Subcutaneous adipose tissue (tissue), 4 donors: ENCODE results near the gene ZMYM4. TPM values are rescaled to one million over a fixed set of nuclear protein-coding genes. Genes with fewer than 3 reads are reported as not detected.

Experiments used
- CTCF ChIP-seq: fragments of 450-650 bp; IDR thresholded peaks from one replicate; pipeline ENCODE4 v1.5.1; 2016; ENCODE audit warnings: low read depth, mild to moderate bottlenecking, control low read depth, antibody characterized with exemption, moderate library complexity
- small RNA-seq: library from RNA; depleted of rRNA; stranded (forward); fragments of <200 nt; gene quantifications from one replicate; pipeline ENCODE3, GENCODE V24; 2016
- total RNA-seq, 4 donors: library from RNA; depleted of rRNA; stranded (reverse); fragments of >200 nt; gene quantifications; one replicate each; pipeline ENCODE4 v1.1.0, GENCODE V29; 2016

Gene ZMYM4
- total RNA-seq, 4 donors from 2014 or later = 34.9 to 41.0 (median 39.5) TPM

- TF ChIP-seq CTCF = no peak
Observed at GRCh38 chr1:35470977-35471613, 202.6 kb downstream of the ZMYM4 start.

Small RNAs within 50 kb of the gene (small RNA-seq; reads per million reads assigned to genes)
- gene RF00091 = not detected

Other genes starting within 250 kb of the ZMYM4 start
- gene ZMYM6, start 236.8 kb upstream of the ZMYM4 start, total RNA-seq = 10 to 100 TPM; 16.2 to 27.5 (median 20.5) TPM
- gene ZMYM1, start 189.3 kb upstream of the ZMYM4 start, total RNA-seq = 10 to 100 TPM; 13.9 to 18.1 (median 14.7) TPM
- 100 to 1,000 TPM; 163 to 267 (median 218) TPM for gene SFPQ, start 75.6 kb upstream of the ZMYM4 start, total RNA-seq